ENCODE results near the gene GNG4. TPM values are rescaled to one million over a fixed set of nuclear protein-coding genes. Genes with fewer than 3 reads are reported as not detected.

Gene GNG4
- total and polyA plus RNA-seq, 10 of the 15 experiments (the other 5 are each of a cell fraction or from before 2014, with no cell fraction given): 0.03 to 0.15 (median 0.15) TPM; not detected in 7

DNA sequence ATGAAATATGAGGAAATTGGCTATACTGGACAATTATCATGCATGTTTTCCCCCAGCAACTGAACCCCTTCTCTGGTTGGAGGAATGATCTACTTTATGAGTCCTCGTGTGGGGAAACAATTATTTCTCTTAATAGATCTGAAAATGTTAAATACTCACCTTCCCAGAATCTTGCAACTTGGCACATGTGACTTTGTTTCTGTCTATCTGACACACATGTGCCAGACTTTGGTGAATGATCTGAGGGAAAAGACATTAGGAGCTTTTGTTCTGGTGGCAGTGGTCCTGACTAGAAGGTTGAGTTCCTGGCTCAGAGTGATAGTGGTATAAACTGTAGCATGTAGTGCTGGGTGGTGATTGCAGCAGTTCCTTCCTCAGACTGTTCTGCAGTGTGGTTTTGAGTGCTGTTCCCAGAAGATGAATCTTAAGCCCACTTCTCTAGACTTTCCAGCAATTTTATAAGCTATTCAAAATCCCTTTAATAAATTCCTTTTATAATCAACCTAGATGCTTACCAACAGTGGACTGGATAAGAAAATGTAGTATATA is 86.0 kb downstream of the GNG4 start:
- Histone ChIP-seq H3K36me3 (ENCODE audit: control insufficient read depth in 2 of 2, insufficient read depth in 2 of 2, low read length in 1 of 2) (no peaks in the 10 kb centered on the region), H3K4me3 (no peak overlapping the region), H4K20me1 (ENCODE audit: control insufficient read depth, insufficient read depth) (no peaks in the 10 kb centered on the region), H3K9me3 (replicated peaks; ENCODE audit: control insufficient read depth, insufficient read depth, low read length) (no peaks in the 10 kb centered on the region), H3K4me2 (ENCODE audit: control insufficient read depth, insufficient read depth) (no peak overlapping the region), H3K27ac (ENCODE audit: control insufficient read depth, insufficient read depth) (no peak overlapping the region), H3K9ac (ENCODE audit: control insufficient read depth, insufficient read depth, low read length) (no peak overlapping the region), H3K79me2 (ENCODE audit: control insufficient read depth, insufficient read depth, low read length) (no peaks in the 10 kb centered on the region), H3K4me1 (ENCODE audit: control insufficient read depth, insufficient read depth, low read length) (no peaks in the 10 kb centered on the region), H2AFZ (ENCODE audit: control insufficient read depth, low read depth, low read length) (no peak overlapping the region), H3K27me3 (replicated peaks in 1 of 2; ENCODE audit: control insufficient read depth in 2 of 2, insufficient read depth in 2 of 2, low read length in 1 of 2) (no peaks in the 10 kb centered on the region; a peak in 1 of 4 replicates)
- RAD21 ChIA-PET (ENCODE audit: unreplicated experiment): no interaction called here
- SMC1A ChIA-PET (ENCODE audit: uncharacterized antibody, unreplicated experiment): no interaction called here
- ATAC-seq (no peak), FAIRE-seq (no peak), DNase-seq (ENCODE audit: low read depth, low spot score) (no peak)
- WGBS (ENCODE audit: insufficient coverage, insufficient replicate concordance, low lambda C conversion rate, missing lambda C conversion rate): 42% methylated on average over 1 of the region's 1 CpG
- POLR2A ChIA-PET: no interaction called here
- no TSS peak for BruUV-seq (replicated peaks)
- in situ Hi-C loops (cut with MboI) (no loop called here), intact Hi-C loops (cut with micrococcal nuclease; ENCODE audit: unreplicated experiment) (no loop called here)
- TF ChIP-seq EGR1 (IDR thresholded peaks at IDR 0.05; ENCODE audit: borderline replicate concordance in 1 of 2, low read depth in 2 of 2, low read length in 2 of 2): no peak
- TF ChIP-seq HDAC2 (IDR thresholded peaks at IDR 0.05): no peak
- no peak for TF ChIP-seq CBX3 (IDR thresholded peaks at IDR 0.05; ENCODE audit: borderline replicate concordance, low read depth)
- no peak for TF ChIP-seq NFXL1 (IDR thresholded peaks at IDR 0.05; ENCODE audit: borderline replicate concordance)
- TF ChIP-seq, protein P1, sequence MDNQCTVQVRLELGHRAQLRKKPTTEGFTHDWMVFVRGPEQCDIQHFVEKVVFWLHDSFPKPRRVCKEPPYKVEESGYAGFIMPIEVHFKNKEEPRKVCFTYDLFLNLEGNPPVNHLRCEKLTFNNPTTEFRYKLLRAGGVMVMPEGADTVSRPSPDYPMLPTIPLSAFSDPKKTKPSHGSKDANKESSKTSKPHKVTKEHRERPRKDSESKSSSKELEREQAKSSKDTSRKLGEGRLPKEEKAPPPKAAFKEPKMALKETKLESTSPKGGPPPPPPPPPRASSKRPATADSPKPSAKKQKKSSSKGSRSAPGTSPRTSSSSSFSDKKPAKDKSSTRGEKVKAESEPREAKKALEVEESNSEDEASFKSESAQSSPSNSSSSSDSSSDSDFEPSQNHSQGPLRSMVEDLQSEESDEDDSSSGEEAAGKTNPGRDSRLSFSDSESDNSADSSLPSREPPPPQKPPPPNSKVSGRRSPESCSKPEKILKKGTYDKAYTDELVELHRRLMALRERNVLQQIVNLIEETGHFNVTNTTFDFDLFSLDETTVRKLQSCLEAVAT (IDR thresholded peaks at IDR 0.05): no peak
- TF ChIP-seq MEF2A (IDR thresholded peaks at IDR 0.05; ENCODE audit: insufficient read depth, low read depth, low read length): no peak
- no peak for TF ChIP-seq IKZF2 (IDR thresholded peaks at IDR 0.05)
- no peak for TF ChIP-seq SMAD1 (IDR thresholded peaks at IDR 0.05; ENCODE audit: low read depth, partially characterized antibody)
- CTCF ChIA-PET: interaction anchor here (0.6 to 1.6 kb wide), 2 partner anchors 37 to 218 kb away, joined by 3 to 4 read pairs; no protein-coding TSS in a partner anchor
